D721Med (cell line): ENCODE results near the gene PPA1.

Source experiments
- DNase-seq: peaks from one replicate; pipeline ENCODE4 v3.0.0; 2011; ENCODE audit warnings: low spot score; ENCODE audit not compliant: insufficient read length
- FAIRE-seq: peaks from 2 replicates; lab custom pipeline; 2011; peaks lifted over from hg19 to GRCh38; lab: Jason Lieb, UNC
- CTCF ChIP-seq: IDR thresholded peaks from 2 replicates; pipeline ENCODE4 v1.5.1; 2012; ENCODE audit warnings: mild to moderate bottlenecking, control low read depth; ENCODE audit not compliant: insufficient read depth; ENCODE audit errors: missing control alignments

PPA1 gene

DNA sequence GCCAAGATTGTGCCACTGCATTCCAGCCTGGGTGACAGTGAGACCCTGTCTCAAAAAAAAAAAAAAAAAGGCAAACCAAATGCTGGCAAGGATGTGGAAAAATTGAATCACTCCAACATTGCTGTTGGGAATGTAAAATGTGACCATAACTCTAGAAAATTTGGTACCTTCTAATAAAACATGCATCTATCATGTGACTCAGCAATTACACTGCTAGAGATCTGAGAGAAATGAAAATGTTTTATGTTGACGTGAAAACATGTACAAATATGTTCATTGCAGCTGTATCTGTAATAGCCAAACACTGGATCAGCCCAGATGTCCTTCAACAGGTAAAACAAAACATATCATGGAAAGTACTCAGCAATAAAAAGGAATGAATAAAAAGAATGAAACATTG is 32.1 kb downstream of the PPA1 start:
- FAIRE-seq (no peak), DNase-seq (no peak)
- TF ChIP-seq CTCF, result no peak

- TF ChIP-seq CTCF, result no peak
- DNase-seq (no peak), FAIRE-seq (no peak)
Observed at GRCh38 chr10:70198696-70199466, 34.3 kb downstream of the PPA1 start.

GRCh38 chr10:70197235-70197945 is 35.8 kb downstream of the PPA1 start:
- no peak for DNase-seq

GRCh38 chr10:70193391-70193844 is 39.8 kb downstream of the PPA1 start:
- FAIRE-seq, result no peak
- DNase-seq, result no peak
- no peak for TF ChIP-seq CTCF

More at GRCh38 chr10:70197235-70197945, 35.8 kb downstream of the PPA1 start:
- no peak for TF ChIP-seq CTCF
- no peak for FAIRE-seq

GRCh38 chr10:70192326-70192968 is 40.8 kb downstream of the PPA1 start:
- DNase-seq (no peak), FAIRE-seq (no peak)
- TF ChIP-seq CTCF, result no peak

DNA sequence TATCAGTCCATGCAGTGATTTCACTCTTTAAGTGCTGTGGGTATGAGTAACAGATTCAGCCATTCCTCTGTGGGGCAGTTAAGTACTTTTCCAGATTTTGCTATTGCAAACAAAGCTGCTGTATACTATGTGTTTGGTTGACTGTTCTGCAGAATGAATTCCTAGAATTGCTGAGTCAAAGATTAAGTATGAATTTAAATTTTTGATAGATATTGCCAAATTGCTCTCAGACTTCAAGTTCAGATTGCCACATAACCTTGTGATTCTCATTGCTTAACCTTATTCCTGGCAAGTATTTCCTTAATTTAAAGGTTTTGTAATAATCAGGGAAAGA is 41.3 kb downstream of the PPA1 start:
- TF ChIP-seq CTCF, result no peak
- FAIRE-seq (no peak), DNase-seq (no peak)
